GM12874 (cell line): ENCODE measurements around the gene ITGB1BP2.

ENCODE experiments used
- TF ChIP-seq, protein P1 (sequence below): IDR thresholded peaks from 2 replicates; pipeline ENCODE4 v1.5.1; 2011; ENCODE audit warnings: low read depth, mild to moderate bottlenecking, control low read depth, low read length, moderate library complexity; ENCODE audit not compliant: insufficient read depth

Gene ITGB1BP2

GRCh38 chrX:71296806-71297205 is 4.7 kb upstream of the ITGB1BP2 start:
- TF ChIP-seq, protein P1, sequence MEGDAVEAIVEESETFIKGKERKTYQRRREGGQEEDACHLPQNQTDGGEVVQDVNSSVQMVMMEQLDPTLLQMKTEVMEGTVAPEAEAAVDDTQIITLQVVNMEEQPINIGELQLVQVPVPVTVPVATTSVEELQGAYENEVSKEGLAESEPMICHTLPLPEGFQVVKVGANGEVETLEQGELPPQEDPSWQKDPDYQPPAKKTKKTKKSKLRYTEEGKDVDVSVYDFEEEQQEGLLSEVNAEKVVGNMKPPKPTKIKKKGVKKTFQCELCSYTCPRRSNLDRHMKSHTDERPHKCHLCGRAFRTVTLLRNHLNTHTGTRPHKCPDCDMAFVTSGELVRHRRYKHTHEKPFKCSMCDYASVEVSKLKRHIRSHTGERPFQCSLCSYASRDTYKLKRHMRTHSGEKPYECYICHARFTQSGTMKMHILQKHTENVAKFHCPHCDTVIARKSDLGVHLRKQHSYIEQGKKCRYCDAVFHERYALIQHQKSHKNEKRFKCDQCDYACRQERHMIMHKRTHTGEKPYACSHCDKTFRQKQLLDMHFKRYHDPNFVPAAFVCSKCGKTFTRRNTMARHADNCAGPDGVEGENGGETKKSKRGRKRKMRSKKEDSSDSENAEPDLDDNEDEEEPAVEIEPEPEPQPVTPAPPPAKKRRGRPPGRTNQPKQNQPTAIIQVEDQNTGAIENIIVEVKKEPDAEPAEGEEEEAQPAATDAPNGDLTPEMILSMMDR = no peak

- TF ChIP-seq, protein P1 = no peak
Measured at GRCh38 chrX:71298119-71298518, 3.4 kb upstream of the ITGB1BP2 start.

DNA sequence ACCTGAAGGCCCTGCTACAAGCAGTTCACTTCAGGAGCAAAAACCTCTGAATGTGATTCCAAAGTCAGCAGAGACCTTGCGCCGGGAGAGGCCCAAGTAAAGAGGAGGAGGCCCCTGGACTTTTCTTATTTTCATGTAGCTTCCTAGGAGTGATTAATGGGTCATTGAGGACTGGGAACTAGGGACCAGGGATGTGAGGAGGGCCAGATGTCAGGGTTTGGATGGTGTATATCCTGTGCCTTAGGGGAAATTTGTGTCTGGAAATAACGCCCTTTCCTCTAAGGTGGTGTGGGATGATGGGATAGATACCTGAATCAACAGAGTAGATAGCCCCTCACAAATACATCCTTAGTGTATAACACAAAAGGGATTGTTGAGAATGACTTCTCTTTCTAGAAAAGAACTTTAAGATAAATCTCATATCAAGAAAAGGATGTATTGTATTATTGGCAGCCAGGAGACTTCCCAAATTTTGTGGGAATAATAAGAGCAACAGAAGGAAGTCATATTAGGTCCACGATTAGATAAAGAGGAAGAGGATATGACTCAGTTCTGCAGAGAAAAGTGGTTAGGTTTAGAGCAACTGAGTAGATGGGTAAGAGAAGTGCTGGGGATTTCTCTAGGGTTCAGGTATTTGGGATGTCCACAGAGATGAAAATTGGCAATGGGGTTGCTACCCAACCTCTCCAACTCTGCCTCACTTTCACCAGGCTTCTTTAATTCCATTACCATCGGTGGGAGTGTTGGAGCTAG is 1.1 kb downstream of the ITGB1BP2 start:
- TF ChIP-seq, protein P1 = no peak

DNA sequence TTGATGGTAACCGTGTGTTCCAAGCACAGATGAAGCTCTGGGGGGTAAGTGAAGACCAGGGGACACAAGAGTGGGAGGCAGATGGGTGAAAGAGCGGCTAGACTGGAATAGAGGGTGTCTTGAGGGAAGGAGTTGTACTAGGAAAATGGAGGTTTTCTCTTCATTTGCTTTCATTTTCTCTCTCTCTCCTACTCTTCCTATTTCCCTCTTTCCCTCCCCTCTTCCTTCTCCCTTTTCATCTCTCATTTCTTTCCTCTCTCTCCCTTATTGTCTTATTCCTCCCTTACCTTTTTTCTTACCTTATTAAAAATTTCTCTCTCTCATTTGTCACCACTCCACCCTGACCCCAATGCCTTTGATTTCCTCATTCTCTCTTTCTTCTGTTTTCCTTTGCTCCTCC is 3.0 kb downstream of the ITGB1BP2 start:
- TF ChIP-seq, protein P1 = no peak

GRCh38 chrX:71315917-71316316 is 14.4 kb downstream of the ITGB1BP2 start:
- TF ChIP-seq, protein P1 = no peak

DNA sequence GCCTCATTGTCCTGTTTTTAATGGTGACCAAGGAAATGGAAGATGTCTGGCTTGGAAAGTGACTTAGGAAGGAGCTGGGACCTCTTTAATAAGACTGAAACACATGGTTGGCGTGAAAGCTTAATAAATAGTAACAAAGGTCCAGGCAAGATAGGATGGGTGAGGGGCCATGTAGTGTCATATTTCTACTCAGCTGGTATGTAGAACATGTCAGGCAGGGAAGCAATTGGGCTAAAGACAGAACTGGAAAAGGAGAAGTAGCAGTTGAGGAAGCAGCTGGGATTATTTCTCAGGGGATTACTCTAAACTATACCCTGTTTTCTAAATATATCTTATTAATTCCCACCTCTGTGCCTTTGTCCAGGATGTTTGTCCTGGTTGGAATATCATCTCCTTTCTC is 18.6 kb downstream of the ITGB1BP2 start:
- TF ChIP-seq, protein P1 = no peak

GRCh38 chrX:71321731-71322130 is 20.2 kb downstream of the ITGB1BP2 start:
- TF ChIP-seq, protein P1 = no peak
